DND-41 (cell line): ENCODE results near the gene PSTPIP1.

Source experiments
- CTCF ChIP-seq: IDR thresholded peaks from 2 replicates; pipeline ENCODE4 v1.5.1; 2012; ENCODE audit warnings: borderline replicate concordance, low read length, moderate library complexity, mild to moderate bottlenecking; ENCODE audit not compliant: poor library complexity, severe bottlenecking; ENCODE audit errors: extremely low read depth
- EZH2 ChIP-seq: IDR thresholded peaks from 3 replicates; pipeline ENCODE4 v1.6.1; 2012; ENCODE audit warnings: borderline replicate concordance, low read depth, mild to moderate bottlenecking, moderate library complexity, low read length, inconsistent platforms; ENCODE audit not compliant: severe bottlenecking

- TF ChIP-seq CTCF (no peak), EZH2 (no peak)
These were observed 65.6 kb downstream of the PSTPIP1 start for GRCh38 chr15:77060546-77060945.
